K562 (cell line): Measurements from ENCODE around the gene RASL12. TPM values are rescaled to one million over a fixed set of nuclear protein-coding genes. Genes with fewer than 3 reads are reported as not detected.

Experiments used
- ATF1 ChIP-seq, 2 experiments: fragments of 450-650 bp in 1 of 2; IDR thresholded peaks; 2 replicates each; pipeline ENCODE4 v1.6.1; 2016; ENCODE audit warnings: missing compliant biosample characterization in 1 of 2, missing genetic modification characterization in 1 of 2
- BRD4 ChIP-seq: fragments of 200-600 bp; sonication (generic); IDR thresholded peaks from 2 replicates; pipeline ENCODE4 v1.6.1; 2017; ENCODE audit warnings: inconsistent platforms
- CXXC5 ChIP-seq: fragments of 250-450 bp; sonication (Bioruptor Pico); IDR thresholded peaks from 2 replicates; pipeline ENCODE4 v1.8.0; 2022; ENCODE audit warnings: inconsistent platforms, mild to moderate bottlenecking, moderate library complexity
- ETV5 ChIP-seq: sonication (generic); formaldehyde crosslinking; IDR thresholded peaks from 2 replicates; pipeline ENCODE4 v1.4.0; 2020; ENCODE audit warnings: low read depth, mild to moderate bottlenecking, missing genetic modification reagents
- KHSRP ChIP-seq: fragments of 450-650 bp; IDR thresholded peaks from 2 replicates; pipeline ENCODE4 v1.6.1; 2017
- SMAD3 ChIP-seq: fragments of 450-650 bp; formaldehyde crosslinking; conservative IDR thresholded peaks from 2 replicates; pipeline ENCODE4 v1.4.0; 2020; ENCODE audit warnings: mild to moderate bottlenecking
- ZBTB40 ChIP-seq, 2 experiments: fragments of 450-650 bp in 1 of 2; sonication (generic) in 1 of 2; formaldehyde crosslinking in 1 of 2; IDR thresholded peaks; 2 replicates each; pipeline versions ENCODE4 v1.7.1 to v1.9.0; 2016 to 2022; ENCODE audit warnings: inconsistent platforms in 1 of 2, mild to moderate bottlenecking in 1 of 2, missing genetic modification reagents in 1 of 2
- ZNF609 ChIP-seq: sonication (generic); formaldehyde crosslinking; IDR thresholded peaks from 2 replicates; pipeline ENCODE4 v1.8.1; 2023; ENCODE audit warnings: missing genetic modification reagents, mild to moderate bottlenecking, borderline replicate concordance
- polyA plus RNA-seq, 8 experiments: library from polyadenylated mRNA; depleted of rRNA in 4 of 8; stranded (reverse) in 5 of 8; unstranded in 3 of 8; fragments of >200 nt; fragmentation: Nextera tagmentation in 2 of 8; fragmentation: Illumina TruSeq in 1 of 8; extraction: Ambion mirVana in 2 of 8; extraction: Trizol in 1 of 8; gene quantifications; 2 replicates each; pipeline versions ENCODE4 v1.2.1 to v1.2.3, GENCODE V29; 2011 to 2014; ENCODE audit warnings: inconsistent platforms in 1 of 8, missing spikeins in 1 of 8
- total RNA-seq, 7 experiments: library from RNA; depleted of rRNA in 6 of 7; stranded (reverse); fragments of >200 nt in 6 of 7; fragmentation: Illumina TruSeq in 2 of 7; extraction: Trizol in 2 of 7; gene quantifications; 2 replicates each; pipeline versions ENCODE4 v1.2.1 to v1.2.3, GENCODE V29; 2011 to 2021; ENCODE audit warnings: low replicate concordance in 1 of 7
- TF ChIP-seq, protein P1 (sequence below), 2 experiments: fragments of 450-650 bp; conservative IDR thresholded peaks; 2 replicates each; pipeline ENCODE4 v1.6.1; 2017; ENCODE audit warnings: mild to moderate bottlenecking in 2 of 2, moderate library complexity in 2 of 2

Gene RASL12
- total and polyA plus RNA-seq, 9 of the 15 experiments (the other 6 are each of a cell fraction or from before 2014, with no cell fraction given): not detected

GRCh38 chr15:65049418-65049840 lies 18.4 kb downstream of the RASL12 start (continued):
- TF ChIP-seq ZNF609: no peak
- no peak for TF ChIP-seq ETV5
- TF ChIP-seq ATF1 (CRISPR knock-in tag; IDR thresholded peaks at IDR 0.05): no peak
- peak; percentile 50; the same call in 1 of the 2 replicates for TF ChIP-seq ATF1 (tag; IDR thresholded peaks at IDR 0.05)
- TF ChIP-seq, protein P1, sequence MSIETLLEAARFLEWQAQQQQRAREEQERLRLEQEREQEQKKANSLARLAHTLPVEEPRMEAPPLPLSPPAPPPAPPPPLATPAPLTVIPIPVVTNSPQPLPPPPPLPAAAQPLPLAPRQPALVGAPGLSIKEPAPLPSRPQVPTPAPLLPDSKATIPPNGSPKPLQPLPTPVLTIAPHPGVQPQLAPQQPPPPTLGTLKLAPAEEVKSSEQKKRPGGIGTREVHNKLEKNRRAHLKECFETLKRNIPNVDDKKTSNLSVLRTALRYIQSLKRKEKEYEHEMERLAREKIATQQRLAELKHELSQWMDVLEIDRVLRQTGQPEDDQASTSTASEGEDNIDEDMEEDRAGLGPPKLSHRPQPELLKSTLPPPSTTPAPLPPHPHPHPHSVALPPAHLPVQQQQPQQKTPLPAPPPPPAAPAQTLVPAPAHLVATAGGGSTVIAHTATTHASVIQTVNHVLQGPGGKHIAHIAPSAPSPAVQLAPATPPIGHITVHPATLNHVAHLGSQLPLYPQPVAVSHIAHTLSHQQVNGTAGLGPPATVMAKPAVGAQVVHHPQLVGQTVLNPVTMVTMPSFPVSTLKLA (conservative IDR thresholded peaks at IDR 0.05): peak; percentile 83 to 91
- 0 out of 2 replicates have a peak, but pooled peaks have one; percentile 23 for TF ChIP-seq ZBTB40 (IDR thresholded peaks at IDR 0.05)
- TF ChIP-seq ZBTB40 (CRISPR knock-in tag; IDR thresholded peaks at IDR 0.05): no peak
- TF ChIP-seq SMAD3: no peak
- TF ChIP-seq BRD4: no peak
- TF ChIP-seq KHSRP: no peak
- peak; percentile 59 for TF ChIP-seq CXXC5
